ENCODE data around the gene NTRK3.

GRCh38 chr15:88207565-88207964, 49.0 kb downstream of the NTRK3 start:
- no peak for TF ChIP-seq CTCF (conservative IDR thresholded peaks at IDR 0.05; ENCODE audit: low read length)
- TF ChIP-seq EZH2phosphoT487 (IDR thresholded peaks at IDR 0.05; ENCODE audit: borderline replicate concordance), result no peak

Data from Loucy (cell line).